GM12878 (cell line): ENCODE measurements around the gene PLEKHG2. TPM values are rescaled to one million over a fixed set of nuclear protein-coding genes. Genes with fewer than 3 reads are reported as not detected.

Experiments
- ASH2L ChIP-seq: fragments of 300-600, 200-600 bp; sonication (generic); IDR thresholded peaks from 2 replicates; pipeline ENCODE4 v1.6.1; 2017; ENCODE audit warnings: low read depth, mild to moderate bottlenecking, borderline replicate concordance
- EED ChIP-seq: sonication (generic); IDR thresholded peaks from 2 replicates; pipeline ENCODE4 v1.6.1; 2016; ENCODE audit warnings: antibody characterized with exemption, low read depth
- HCFC1 ChIP-seq: fragments of 150-350 bp; IDR thresholded peaks from 2 replicates; pipeline ENCODE4 v1.6.1; 2014; ENCODE audit warnings: low read length
- JUNB ChIP-seq: IDR thresholded peaks from 2 replicates; pipeline ENCODE4 v1.6.1; 2016; ENCODE audit warnings: antibody characterized with exemption, mild to moderate bottlenecking
- KAT2A ChIP-seq: conservative IDR thresholded peaks from 2 replicates; pipeline ENCODE4 v1.6.1; 2011; ENCODE audit warnings: low read depth, low read length; ENCODE audit not compliant: control insufficient read depth
- KDM1A ChIP-seq: fragments of 200-600 bp; sonication (generic); IDR thresholded peaks from 2 replicates; pipeline ENCODE4 v1.6.1; 2016; ENCODE audit warnings: borderline replicate concordance
- KLF5 ChIP-seq: fragments of 450-650 bp; IDR thresholded peaks from 2 replicates; pipeline ENCODE4 v1.6.1; 2014; ENCODE audit warnings: mild to moderate bottlenecking; ENCODE audit not compliant: partially characterized antibody
- LARP7 ChIP-seq: fragments of 450-650 bp; IDR thresholded peaks from 2 replicates; pipeline ENCODE4 v1.6.1; 2017; ENCODE audit warnings: mild to moderate bottlenecking
- MEF2B ChIP-seq: fragments of 450-650 bp; IDR thresholded peaks from 2 replicates; pipeline ENCODE4 v1.6.1; 2018; ENCODE audit warnings: mild to moderate bottlenecking, moderate library complexity; ENCODE audit not compliant: partially characterized antibody, poor library complexity, severe bottlenecking
- MYC ChIP-seq: IDR thresholded peaks from 2 replicates; pipeline ENCODE4 v1.6.1; 2011; ENCODE audit warnings: mild to moderate bottlenecking, low read length, moderate library complexity, inconsistent platforms; ENCODE audit not compliant: insufficient read depth, insufficient replicate concordance, insufficient read length, severe bottlenecking
- NR2F1 ChIP-seq: fragments of 450-650 bp; conservative IDR thresholded peaks from 2 replicates; pipeline ENCODE4 v1.6.1; 2017; ENCODE audit warnings: mild to moderate bottlenecking
- NRF1 ChIP-seq: conservative IDR thresholded peaks from 2 replicates; pipeline ENCODE4 v1.6.1; 2011; ENCODE audit warnings: mild to moderate bottlenecking, low read depth, low read length, improper control_type of control experiment
- POLR2AphosphoS2 ChIP-seq: IDR thresholded peaks from 2 replicates; pipeline ENCODE4 v1.6.1; 2011; ENCODE audit warnings: low read depth, mild to moderate bottlenecking, low read length, improper control_type of control experiment, moderate library complexity
- RAD51 ChIP-seq: fragments of 450-650 bp; IDR thresholded peaks from 2 replicates; pipeline ENCODE4 v1.6.1; 2016; ENCODE audit warnings: moderate library complexity, mild to moderate bottlenecking, inconsistent platforms
- RELA ChIP-seq: fragments of 450-650 bp; IDR thresholded peaks from 2 replicates; pipeline ENCODE4 v1.8.0; 2014; ENCODE audit warnings: borderline replicate concordance; ENCODE audit not compliant: partially characterized antibody
- RFX5 ChIP-seq: IDR thresholded peaks from 2 replicates; pipeline ENCODE4 v1.6.1; 2011; ENCODE audit warnings: low read depth, low read length, improper control_type of control experiment
- RUNX3 ChIP-seq: IDR thresholded peaks from 2 replicates; pipeline ENCODE4 v1.6.1; 2012; ENCODE audit warnings: low read length, inconsistent platforms
- SMARCA5 ChIP-seq: fragments of 450-650 bp; IDR thresholded peaks from 2 replicates; pipeline ENCODE4 v1.6.1; 2017; ENCODE audit warnings: mild to moderate bottlenecking
- STAT1 ChIP-seq: fragments of 450-650 bp; conservative IDR thresholded peaks from 2 replicates; pipeline ENCODE4 v1.6.1; 2014; ENCODE audit warnings: antibody characterized with exemption, mild to moderate bottlenecking
- STAT3 ChIP-seq: IDR thresholded peaks from 2 replicates; pipeline ENCODE4 v1.6.1; 2011; ENCODE audit warnings: low read depth, low read length, improper control_type of control experiment
- SUPT20H ChIP-seq: IDR thresholded peaks from 2 replicates; pipeline ENCODE4 v1.6.1; 2011; ENCODE audit warnings: low read depth, mild to moderate bottlenecking, low read length, moderate library complexity, borderline replicate concordance; ENCODE audit not compliant: control insufficient read depth
- TCF12 ChIP-seq: IDR thresholded peaks from 2 replicates; pipeline ENCODE4 v1.6.1; 2011; ENCODE audit warnings: low read depth, mild to moderate bottlenecking, low read length
- YY1 ChIP-seq: IDR thresholded peaks from 2 replicates; pipeline ENCODE4 v1.6.1; 2011; ENCODE audit warnings: low read depth, mild to moderate bottlenecking, low read length
- ZNF24 ChIP-seq: fragments of 450-650 bp; IDR thresholded peaks from 2 replicates; pipeline ENCODE4 v1.6.1; 2017; ENCODE audit warnings: antibody characterized with exemption, mild to moderate bottlenecking
- polyA plus RNA-seq, 11 experiments: library from polyadenylated mRNA; depleted of rRNA in 4 of 11; unstranded in 6 of 11; stranded (reverse) in 5 of 11; fragments of >200 nt; fragmentation: Nextera tagmentation in 4 of 11; fragmentation: Illumina TruSeq in 1 of 11; extraction: Ambion mirVana in 4 of 11; extraction: Trizol in 1 of 11; gene quantifications; 1 replicate in 1 of 11; 2 replicates in 10 of 11; pipeline versions ENCODE4 v1.2.1 to v1.2.3, GENCODE V29; 2011 to 2016; ENCODE audit warnings: inconsistent platforms in 2 of 11, missing spikeins in 2 of 11, low read depth in 1 of 11
- total RNA-seq, 4 experiments: library from RNA; depleted of rRNA in 3 of 4; stranded (reverse); fragments of >200 nt in 3 of 4; fragmentation: Illumina TruSeq in 1 of 4; extraction: Trizol in 1 of 4; gene quantifications; 2 replicates each; pipeline versions ENCODE4 v1.2.1 to v1.2.3, GENCODE V29; 2013 to 2021
- TF ChIP-seq, protein P1 (sequence below): fragments of 450-650 bp; conservative IDR thresholded peaks from 2 replicates; pipeline ENCODE4 v1.6.1; 2017; ENCODE audit warnings: mild to moderate bottlenecking, moderate library complexity
- TF ChIP-seq, protein P2 (sequence below), 3 experiments: IDR thresholded peaks in 2 of 3; conservative IDR thresholded peaks in 1 of 3; 2 replicates each; pipeline ENCODE4 v1.5.1; 2011; ENCODE audit warnings: low read depth in 3 of 3, low read length in 3 of 3, mild to moderate bottlenecking in 3 of 3, control low read depth in 2 of 3, moderate library complexity in 2 of 3, inconsistent platforms in 1 of 3, mixed read lengths in 1 of 3; ENCODE audit not compliant: control insufficient read depth in 2 of 3, insufficient read depth in 1 of 3; ENCODE audit errors: extremely low read depth in 1 of 3
- TF ChIP-seq, protein P3 (sequence below): fragments of 450-650 bp; IDR thresholded peaks from 2 replicates; pipeline ENCODE4 v1.6.1; 2017; ENCODE audit warnings: borderline replicate concordance

PLEKHG2 gene
- total and polyA plus RNA-seq, 10 of the 15 experiments (the other 5 are each of a cell fraction or from before 2014, with no cell fraction given) = 3.0 to 62.5 (median 17.2) TPM

GRCh38 chr19:39413911-39414608, 1.6 kb downstream of the PLEKHG2 start (continued):
- TF ChIP-seq, protein P1, sequence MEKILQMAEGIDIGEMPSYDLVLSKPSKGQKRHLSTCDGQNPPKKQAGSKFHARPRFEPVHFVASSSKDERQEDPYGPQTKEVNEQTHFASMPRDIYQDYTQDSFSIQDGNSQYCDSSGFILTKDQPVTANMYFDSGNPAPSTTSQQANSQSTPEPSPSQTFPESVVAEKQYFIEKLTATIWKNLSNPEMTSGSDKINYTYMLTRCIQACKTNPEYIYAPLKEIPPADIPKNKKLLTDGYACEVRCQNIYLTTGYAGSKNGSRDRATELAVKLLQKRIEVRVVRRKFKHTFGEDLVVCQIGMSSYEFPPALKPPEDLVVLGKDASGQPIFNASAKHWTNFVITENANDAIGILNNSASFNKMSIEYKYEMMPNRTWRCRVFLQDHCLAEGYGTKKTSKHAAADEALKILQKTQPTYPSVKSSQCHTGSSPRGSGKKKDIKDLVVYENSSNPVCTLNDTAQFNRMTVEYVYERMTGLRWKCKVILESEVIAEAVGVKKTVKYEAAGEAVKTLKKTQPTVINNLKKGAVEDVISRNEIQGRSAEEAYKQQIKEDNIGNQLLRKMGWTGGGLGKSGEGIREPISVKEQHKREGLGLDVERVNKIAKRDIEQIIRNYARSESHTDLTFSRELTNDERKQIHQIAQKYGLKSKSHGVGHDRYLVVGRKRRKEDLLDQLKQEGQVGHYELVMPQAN = no peak
- TF ChIP-seq MEF2B (no peak), HCFC1 (no peak), ZNF24 (no peak), SMARCA5 (no peak; the same call in 1 of the 2 replicates), POLR2AphosphoS2 (no peak), KDM1A (no peak), STAT1 (no peak), YY1 (no peak), RAD51 (no peak), KLF5 (no peak), EED (peak; percentile 35; the same call in 1 of the 2 replicates), TCF12 (no peak), JUNB (no peak), STAT3 (no peak), NR2F1 (0 out of 2 replicates have a peak, but pooled peaks have one; percentile 16), MYC (no peak), SUPT20H (no peak), RFX5 (no peak), NRF1 (no peak), ASH2L (no peak), KAT2A (no peak), LARP7 (no peak; the same call in 1 of the 2 replicates), RELA (no peak), RUNX3 (no peak)
- TF ChIP-seq, protein P2, sequence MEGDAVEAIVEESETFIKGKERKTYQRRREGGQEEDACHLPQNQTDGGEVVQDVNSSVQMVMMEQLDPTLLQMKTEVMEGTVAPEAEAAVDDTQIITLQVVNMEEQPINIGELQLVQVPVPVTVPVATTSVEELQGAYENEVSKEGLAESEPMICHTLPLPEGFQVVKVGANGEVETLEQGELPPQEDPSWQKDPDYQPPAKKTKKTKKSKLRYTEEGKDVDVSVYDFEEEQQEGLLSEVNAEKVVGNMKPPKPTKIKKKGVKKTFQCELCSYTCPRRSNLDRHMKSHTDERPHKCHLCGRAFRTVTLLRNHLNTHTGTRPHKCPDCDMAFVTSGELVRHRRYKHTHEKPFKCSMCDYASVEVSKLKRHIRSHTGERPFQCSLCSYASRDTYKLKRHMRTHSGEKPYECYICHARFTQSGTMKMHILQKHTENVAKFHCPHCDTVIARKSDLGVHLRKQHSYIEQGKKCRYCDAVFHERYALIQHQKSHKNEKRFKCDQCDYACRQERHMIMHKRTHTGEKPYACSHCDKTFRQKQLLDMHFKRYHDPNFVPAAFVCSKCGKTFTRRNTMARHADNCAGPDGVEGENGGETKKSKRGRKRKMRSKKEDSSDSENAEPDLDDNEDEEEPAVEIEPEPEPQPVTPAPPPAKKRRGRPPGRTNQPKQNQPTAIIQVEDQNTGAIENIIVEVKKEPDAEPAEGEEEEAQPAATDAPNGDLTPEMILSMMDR (IDR thresholded peaks at IDR 0.05 in 2 of 3, conservative IDR thresholded peaks at IDR 0.05 in 1 of 3; ENCODE audit: control insufficient read depth in 2 of 3, extremely low read depth in 1 of 3, insufficient read depth in 1 of 3, low read depth in 3 of 3, low read length in 3 of 3) = peak; percentile 18 to 33 (median 21); a peak in 2 of 6 replicates
- TF ChIP-seq, protein P3, sequence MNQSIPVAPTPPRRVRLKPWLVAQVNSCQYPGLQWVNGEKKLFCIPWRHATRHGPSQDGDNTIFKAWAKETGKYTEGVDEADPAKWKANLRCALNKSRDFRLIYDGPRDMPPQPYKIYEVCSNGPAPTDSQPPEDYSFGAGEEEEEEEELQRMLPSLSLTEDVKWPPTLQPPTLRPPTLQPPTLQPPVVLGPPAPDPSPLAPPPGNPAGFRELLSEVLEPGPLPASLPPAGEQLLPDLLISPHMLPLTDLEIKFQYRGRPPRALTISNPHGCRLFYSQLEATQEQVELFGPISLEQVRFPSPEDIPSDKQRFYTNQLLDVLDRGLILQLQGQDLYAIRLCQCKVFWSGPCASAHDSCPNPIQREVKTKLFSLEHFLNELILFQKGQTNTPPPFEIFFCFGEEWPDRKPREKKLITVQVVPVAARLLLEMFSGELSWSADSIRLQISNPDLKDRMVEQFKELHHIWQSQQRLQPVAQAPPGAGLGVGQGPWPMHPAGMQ = no peak
